GM21737 (cell line): ENCODE data around the gene LRRC75B.
A peak's percentile ranks its signal among the peaks of the same experiment; 100 is the strongest.
"Not testable (repeated sequence)": the region's sequence is repeated elsewhere in the genome, so short reads cannot be mapped to it uniquely, and the experiment has no call there.

Experiments
- ATAC-seq: cut with Tn5 transposase; IDR thresholded peaks from one replicate; pipeline ENCODE4 v1.9.1; 2021; ENCODE audit warnings: mild to moderate bottlenecking, moderate library complexity; ENCODE audit not compliant: unreplicated experiment

Gene LRRC75B, protein sequence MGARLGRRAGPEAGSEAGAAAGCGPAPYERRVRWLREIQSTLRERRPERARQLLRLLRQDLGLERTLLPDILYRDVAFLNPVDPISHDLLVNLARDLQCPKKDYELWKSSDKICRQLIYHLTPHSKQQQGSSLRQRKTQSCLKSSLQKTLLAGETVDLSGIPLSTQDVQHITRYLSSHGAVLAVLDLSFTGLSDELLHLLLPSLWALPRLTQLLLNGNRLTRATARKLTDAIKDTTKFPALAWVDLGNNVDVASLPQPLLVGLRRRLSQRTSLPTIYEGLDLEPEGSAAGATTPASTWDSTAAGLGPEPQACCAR

DNA sequence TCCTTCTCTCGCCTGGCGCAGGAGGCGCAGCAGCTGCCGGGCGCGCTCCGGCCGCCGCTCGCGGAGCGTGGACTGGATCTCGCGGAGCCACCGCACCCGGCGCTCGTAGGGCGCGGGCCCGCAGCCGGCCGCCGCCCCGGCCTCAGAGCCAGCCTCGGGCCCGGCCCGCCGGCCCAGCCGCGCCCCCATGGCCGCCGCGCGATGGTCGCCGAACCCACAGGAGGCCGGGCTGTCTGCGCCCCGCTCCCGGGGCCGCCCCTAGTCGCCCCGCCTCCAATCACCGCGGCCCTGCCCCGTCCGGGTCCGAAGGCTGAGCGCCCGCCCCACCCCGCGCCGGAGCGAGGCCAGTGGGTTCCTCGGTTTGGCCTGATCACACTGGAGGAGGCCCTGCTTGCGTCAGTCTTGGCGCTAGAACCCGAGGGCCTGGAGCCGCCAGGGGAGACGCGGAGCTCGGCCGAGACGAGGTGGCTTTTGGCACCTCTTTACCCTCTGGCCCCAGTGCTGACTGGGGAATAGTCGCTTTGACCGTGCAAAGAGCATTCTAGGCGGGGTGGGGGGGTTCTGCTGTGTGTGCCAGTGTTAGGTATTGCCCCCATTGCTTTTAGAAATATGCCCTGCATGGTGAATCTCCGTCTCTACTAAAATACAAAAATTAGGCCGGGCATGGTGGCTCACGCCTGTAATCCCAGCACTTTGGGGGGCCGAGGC lies at the start of gene LRRC75B:
Gene LRRC75B (minus strand): TSS at position 223 of the 708 bp plus-strand sequence. CDS start 34 bp downstream, at position 189.
- ATAC-seq, result peak; percentile 68

DNA sequence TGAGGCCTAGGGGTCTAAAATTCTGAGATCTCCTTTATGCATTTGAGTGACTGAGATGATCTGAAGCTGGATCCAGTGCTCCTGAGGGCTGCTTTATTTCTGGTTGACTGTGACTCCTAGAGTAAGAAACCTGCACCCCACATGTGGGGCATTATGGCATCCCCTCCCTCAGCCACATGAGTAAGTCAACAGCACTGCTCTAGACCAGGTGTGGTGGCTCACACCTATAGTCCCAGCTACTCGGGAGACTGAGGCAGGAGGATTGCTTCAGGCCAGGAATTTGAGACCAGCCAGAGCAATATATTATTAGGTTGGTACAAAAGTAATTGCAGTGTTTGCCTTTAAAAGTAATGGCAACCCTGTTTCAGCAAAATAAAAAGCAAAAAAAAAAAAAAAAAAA lies 49.4 kb upstream of the LRRC75B start:
- ATAC-seq, result not testable (repeated sequence)

DNA sequence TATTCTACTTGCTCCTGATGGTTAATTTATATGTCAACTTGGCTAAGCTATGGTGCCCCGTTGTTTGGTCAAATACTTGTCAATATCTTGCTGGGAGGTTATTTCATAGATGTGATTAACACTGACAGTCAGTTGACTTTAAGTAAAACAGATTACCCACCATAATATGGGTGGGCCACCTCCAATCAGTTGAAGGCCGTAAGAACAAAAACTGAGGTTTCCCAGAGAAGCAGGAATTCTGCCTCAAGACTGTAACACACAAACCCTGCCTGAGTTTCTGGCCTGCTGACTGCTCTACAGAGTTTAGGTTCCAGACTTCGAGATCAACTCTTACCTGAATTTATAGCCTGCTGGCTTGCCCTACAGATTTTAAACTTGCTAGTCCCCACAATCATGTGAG lies 43.6 kb upstream of the LRRC75B start:
- ATAC-seq, result not testable (repeated sequence)

DNA sequence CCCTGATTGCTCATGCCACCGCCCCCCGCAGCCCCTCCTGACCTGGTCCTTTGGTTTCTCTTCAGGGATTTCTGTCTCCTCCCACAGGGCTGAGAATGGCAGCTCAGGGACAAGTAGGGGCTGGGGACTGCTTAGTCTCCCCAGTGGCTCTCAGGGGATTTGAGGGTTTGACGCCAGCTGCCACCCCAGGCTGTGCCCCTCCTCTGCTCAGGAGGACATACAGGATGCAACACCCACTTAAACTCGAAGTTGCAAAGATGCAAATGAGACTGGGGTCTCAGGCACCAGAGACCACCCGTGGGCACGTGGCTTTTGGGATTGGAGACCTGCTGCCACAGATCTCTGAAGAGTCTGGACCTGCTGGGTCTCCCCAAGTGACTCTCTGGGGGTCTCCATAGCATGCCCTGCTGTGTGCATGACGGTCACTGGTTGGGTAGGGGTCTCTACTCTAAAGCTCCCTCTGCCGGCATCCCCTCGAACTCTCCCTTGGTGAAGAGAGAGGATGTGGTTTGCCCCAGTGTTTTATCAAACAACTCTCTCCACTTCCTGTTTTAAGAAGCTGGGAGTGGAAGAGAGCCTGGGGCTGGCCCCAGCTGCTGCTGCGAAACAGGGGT lies 42.0 kb upstream of the LRRC75B start:
- not testable (repeated sequence) for ATAC-seq

- ATAC-seq, result not testable (repeated sequence)
Observed at GRCh38 chr22:24633231-24634023, 40.6 kb upstream of the LRRC75B start.

DNA sequence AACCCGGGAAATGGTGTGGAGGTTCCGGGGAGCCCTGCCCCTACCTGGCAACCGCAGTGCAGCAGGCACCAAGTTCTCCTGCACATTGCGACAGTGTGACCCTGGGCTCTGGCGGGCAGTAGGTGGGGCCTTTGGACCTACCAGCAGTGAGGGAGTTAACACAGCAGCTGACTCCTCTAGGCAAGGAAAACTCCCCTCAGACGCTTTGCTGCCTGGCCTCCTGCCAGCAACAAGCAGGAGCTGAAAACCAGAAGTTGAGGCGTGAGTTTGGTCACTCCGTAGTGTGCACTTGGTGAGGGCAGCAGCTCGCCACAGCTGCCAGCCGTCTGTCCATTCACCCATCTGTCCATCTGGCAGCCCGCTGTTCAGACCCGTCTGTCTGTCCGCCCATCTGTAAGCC lies 39.8 kb upstream of the LRRC75B start:
- not testable (repeated sequence) for ATAC-seq

DNA sequence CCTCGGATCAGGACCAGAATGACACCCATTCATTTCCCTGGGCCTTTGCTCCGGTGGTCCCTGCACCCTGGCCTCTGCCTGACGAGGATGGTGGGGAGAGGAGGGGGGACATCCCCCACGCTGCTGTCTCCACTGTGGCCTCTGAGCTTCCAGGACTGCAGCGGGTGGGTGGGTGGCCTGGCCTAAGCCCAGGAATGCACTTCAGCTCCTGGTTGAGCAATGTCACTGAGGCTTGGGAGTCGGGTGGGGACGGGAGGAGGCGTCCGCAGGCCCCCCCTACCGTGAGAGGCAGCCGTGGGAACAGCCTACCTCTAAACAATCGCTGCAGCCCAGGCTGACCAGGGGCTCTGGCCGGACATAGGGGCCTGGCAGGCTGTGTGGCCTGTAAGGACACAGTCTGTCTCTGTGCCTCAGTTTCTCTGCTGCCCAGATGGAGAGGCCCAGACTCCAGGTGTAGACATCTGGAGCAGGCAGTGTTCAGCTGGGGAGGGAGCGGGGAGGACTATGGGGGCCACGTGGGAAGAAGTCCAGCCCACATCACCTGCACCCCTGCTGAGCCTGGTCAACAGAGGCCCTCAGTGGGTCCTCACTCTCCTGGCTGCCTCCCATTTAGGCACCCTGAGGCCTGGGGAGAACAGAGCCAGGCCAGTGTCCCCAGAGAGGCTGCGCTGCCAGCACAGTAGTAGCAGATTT lies 38.7 kb upstream of the LRRC75B start:
- not testable (repeated sequence) for ATAC-seq

- ATAC-seq, result not testable (repeated sequence)
Observed at GRCh38 chr22:24630812-24631427, 38.0 kb upstream of the LRRC75B start.

DNA sequence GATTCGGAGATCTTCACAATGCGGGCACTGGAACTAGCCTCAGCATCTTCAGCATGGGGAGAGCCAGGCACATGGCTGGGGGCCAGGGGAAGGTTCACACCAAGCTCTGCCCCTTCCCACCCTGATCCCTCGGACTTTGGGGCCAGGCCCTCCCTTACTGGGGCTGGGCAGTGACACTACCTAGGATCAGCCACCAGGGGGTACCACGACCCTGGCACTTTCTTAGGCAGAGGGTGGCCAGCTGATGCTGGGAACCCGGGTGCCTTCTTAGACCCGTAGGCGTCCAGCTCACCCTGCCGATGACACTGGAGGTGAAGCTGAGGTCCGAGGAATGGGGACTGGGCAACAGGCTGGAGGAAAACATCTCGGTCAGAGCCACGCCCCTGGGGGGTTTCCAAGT lies 36.2 kb upstream of the LRRC75B start:
- ATAC-seq, result not testable (repeated sequence)

GRCh38 chr22:24627911-24628310 lies 35.0 kb upstream of the LRRC75B start:
- ATAC-seq, result not testable (repeated sequence)

DNA sequence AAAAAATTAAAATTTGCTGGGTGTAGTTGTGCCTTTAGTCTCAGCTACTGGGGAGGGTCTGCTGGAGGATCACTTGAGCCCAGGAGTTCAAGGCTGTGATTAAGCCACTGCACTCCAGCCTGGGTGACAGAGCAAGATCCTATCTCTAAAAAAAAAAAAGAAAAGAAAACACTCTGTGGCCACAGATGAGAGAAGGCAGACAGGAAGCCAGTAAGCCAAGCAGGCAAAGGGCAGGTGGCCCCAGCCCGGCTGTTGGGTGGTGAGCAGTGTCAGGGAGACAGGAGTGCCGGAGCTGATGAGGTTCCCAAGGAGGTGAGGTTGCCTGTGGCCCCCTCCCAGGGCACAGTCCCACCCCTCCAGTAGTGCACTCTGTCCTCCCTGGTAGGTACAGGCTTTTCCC lies 29.7 kb upstream of the LRRC75B start:
- not testable (repeated sequence) for ATAC-seq

- not testable (repeated sequence) for ATAC-seq
Observed at GRCh38 chr22:24621244-24621643, 28.4 kb upstream of the LRRC75B start.

DNA sequence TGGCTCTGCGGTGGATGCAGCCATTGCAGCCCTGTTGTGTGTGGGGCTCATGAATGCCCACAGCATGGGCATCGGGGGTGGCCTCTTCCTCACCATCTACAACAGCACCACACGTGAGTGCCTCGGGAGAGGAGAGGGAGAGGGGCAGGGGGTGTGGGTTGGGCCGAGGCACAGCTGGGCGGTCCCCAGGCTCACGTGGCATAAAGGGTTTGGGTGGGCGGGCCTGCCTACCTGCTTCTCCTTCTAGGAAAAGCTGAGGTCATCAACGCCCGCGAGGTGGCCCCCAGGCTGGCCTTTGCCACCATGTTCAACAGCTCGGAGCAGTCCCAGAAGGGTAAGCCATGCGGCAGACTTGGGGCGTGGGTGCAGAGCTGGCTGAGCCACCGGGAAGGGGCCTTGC lies 21.9 kb upstream of the LRRC75B start:
- ATAC-seq, result not testable (repeated sequence)

DNA sequence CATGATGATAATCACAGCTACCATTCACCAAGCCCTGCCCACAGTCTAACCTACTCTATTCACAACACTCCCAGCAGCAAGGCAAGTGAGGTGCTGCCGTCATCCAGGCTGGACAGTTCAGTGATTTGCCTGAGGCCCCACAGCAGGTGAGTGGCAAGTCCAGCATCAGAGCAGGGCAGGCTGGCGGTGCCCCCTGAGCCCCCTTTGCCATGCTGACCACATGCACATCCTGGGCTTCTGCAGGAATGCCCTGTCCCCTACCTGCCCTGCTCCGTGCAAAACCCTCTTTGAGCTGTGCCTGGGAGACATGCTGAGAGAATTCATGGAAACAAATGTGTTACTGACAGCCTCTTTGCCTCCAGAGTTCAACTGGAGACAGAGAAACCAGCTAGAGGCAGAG lies 17.0 kb upstream of the LRRC75B start:
- ATAC-seq, result not testable (repeated sequence)

GRCh38 chr22:24608327-24608726 lies 15.5 kb upstream of the LRRC75B start:
- ATAC-seq, result not testable (repeated sequence)

DNA sequence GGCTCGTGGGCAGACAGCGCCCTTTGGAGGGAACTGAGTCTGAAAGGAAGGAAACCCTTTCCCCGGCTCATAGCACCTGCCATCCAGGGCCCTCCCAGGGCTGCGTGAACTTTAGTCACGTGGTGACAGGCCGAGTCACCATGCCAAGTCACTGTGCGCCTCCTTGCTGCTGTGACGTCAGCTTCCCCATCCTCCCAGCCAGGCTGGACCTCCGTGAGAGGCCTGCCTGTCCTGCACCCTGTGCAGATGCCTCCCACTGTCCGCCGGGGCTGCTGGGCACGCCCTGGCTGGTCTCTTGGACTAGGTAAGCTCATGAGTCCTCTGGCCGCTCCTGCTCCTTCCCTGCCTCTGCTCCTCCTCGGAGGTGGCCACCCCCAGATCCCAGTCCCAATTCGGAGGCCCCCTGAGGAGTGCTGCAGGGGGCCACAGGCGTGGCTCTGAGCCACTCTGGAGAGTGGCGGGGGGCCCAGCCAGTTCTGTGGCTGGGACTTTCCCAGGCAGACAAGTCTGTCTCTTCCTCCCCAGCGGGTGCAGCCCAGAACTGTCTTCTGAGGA lies 14.6 kb upstream of the LRRC75B start:
- not testable (repeated sequence) for ATAC-seq

DNA sequence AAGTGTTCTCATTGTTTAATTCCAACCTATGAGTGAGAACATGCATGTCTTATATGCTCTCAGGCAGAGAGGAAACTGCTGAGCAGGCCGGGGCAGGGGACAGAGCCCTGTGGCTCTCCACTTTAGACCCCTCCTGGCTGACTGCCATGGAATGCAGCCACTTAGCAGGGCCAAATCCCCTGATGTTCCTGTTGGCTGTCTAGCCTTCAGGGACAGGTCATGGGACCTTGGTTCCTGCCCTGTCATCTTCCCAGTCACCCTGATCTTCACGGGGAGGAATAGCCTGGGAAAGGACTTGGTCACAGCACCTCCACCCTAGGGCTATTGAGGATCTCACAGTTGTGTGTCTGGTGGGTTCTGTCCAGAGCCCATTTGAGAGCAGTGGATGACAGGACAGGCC lies 13.5 kb upstream of the LRRC75B start:
- ATAC-seq, result not testable (repeated sequence)

GRCh38 chr22:24603770-24604629 lies 11.1 kb upstream of the LRRC75B start:
- ATAC-seq, result not testable (repeated sequence)
